B cell (primary cell): ENCODE measurements around the gene C1QL2. TPM values are rescaled to one million over a fixed set of nuclear protein-coding genes. Genes with fewer than 3 reads are reported as not detected.

Source experiments
- ATAC-seq: fragments of 200-7000 bp; cut with Tn5 transposase; one replicate; pipeline ENCODE4 v1.10.0; 2021; ENCODE audit warnings: low read depth, mild to moderate bottlenecking, moderate number of reproducible peaks, moderate library complexity
- CTCF ChIA-PET: fragments of 350-600 bp; sonication (Branson Sonifier 250); formaldehyde crosslinking; loops from one replicate; lab custom pipeline; 2021; ENCODE audit warnings: antibody characterized with exemption, inconsistent platforms; lab: Charles Lee
- POLR2A ChIA-PET: fragments of 350-600 bp; sonication (Branson Sonifier 250); formaldehyde crosslinking; loops from one replicate; lab custom pipeline; 2021; ENCODE audit warnings: antibody characterized with exemption; lab: Charles Lee
- DNase-seq: peaks from one replicate; pipeline ENCODE4 v3.0.0; 2013
- H2AFZ ChIP-seq: 2 replicates; pipeline ENCODE4 v1.6.1; 2012; ENCODE audit warnings: mild to moderate bottlenecking, low read depth, low read length; ENCODE audit not compliant: insufficient read depth, poor library complexity, severe bottlenecking
- H3K27ac ChIP-seq, 2 donors: 1 replicate in 1 of 2; 2 replicates in 1 of 2; pipeline ENCODE4 v1.5.1; 2012 to 2013; ENCODE audit warnings: low read length in 2 of 2, mild to moderate bottlenecking in 2 of 2, moderate library complexity in 1 of 2
- H3K27me3 ChIP-seq, 4 experiments: fragments of 200-600 bp in 1 of 4; sonication (generic) in 1 of 4; replicated peaks in 1 of 4; 1 replicate in 2 of 4; 2 replicates in 2 of 4; pipeline versions ENCODE4 v1.6.1 to v1.7.0; 2013 to 2016; ENCODE audit warnings: low read length in 3 of 4, mild to moderate bottlenecking in 2 of 4, mixed read lengths in 1 of 4, moderate library complexity in 1 of 4; ENCODE audit not compliant: insufficient read depth in 4 of 4, control insufficient read depth in 3 of 4; ENCODE audit errors: control extremely low read depth in 1 of 4
- H3K36me3 ChIP-seq, 2 experiments: replicated peaks in 1 of 2; 1 replicate in 1 of 2; 2 replicates in 1 of 2; pipeline versions ENCODE4 v1.6.1 to v1.7.1; 2013; ENCODE audit warnings: low read length in 1 of 2; ENCODE audit not compliant: insufficient read depth in 2 of 2, control insufficient read depth in 1 of 2; ENCODE audit errors: control extremely low read depth in 1 of 2, extremely low read depth in 1 of 2
- H3K4me1 ChIP-seq, 2 donors: fragments of 200-600 bp in 1 of 2; sonication (generic) in 1 of 2; 1 replicate in 1 of 2; 2 replicates in 1 of 2; pipeline versions ENCODE4 v1.5.1 to v1.6.1; 2013 to 2017; ENCODE audit warnings: low read length in 2 of 2; ENCODE audit not compliant: control insufficient read depth in 2 of 2, insufficient read depth in 2 of 2
- H3K4me2 ChIP-seq: replicated peaks from 2 replicates; pipeline ENCODE3; 2012; ENCODE audit warnings: mild to moderate bottlenecking, low read depth, low read length; ENCODE audit not compliant: poor library complexity, severe bottlenecking
- H3K4me3 ChIP-seq, 5 experiments: fragments of 200-600 bp in 1 of 5; sonication (generic) in 1 of 5; 1 replicate in 3 of 5; 2 replicates in 2 of 5; pipeline versions ENCODE4 v1.5.1 to v1.7.0; 2011 to 2016; ENCODE audit warnings: low read length in 4 of 5, mild to moderate bottlenecking in 4 of 5, low read depth in 2 of 5, control low read depth in 1 of 5, moderate library complexity in 1 of 5; ENCODE audit not compliant: insufficient read depth in 1 of 5; ENCODE audit errors: control extremely low read depth in 1 of 5, extremely low read depth in 1 of 5
- H3K79me2 ChIP-seq: fragments of 200-600 bp; sonication (generic); one replicate; pipeline ENCODE4 v1.6.0; 2016; ENCODE audit warnings: low read length; ENCODE audit not compliant: control insufficient read depth, insufficient read depth
- H3K9ac ChIP-seq: fragments of 200-600 bp; sonication (generic); 2 replicates; pipeline ENCODE4 v1.6.1; 2017; ENCODE audit warnings: mild to moderate bottlenecking, low read length, moderate library complexity
- H3K9me3 ChIP-seq, 3 donors: one replicate each; pipeline versions ENCODE4 v1.6.1 to v1.7.1; 2013; ENCODE audit warnings: low read length in 2 of 3; ENCODE audit not compliant: control insufficient read depth in 2 of 3, insufficient read depth in 1 of 3; ENCODE audit errors: control extremely low read depth in 1 of 3
- H4K20me1 ChIP-seq: 2 replicates; pipeline ENCODE4 v1.6.0; 2012; ENCODE audit warnings: mild to moderate bottlenecking, low read length; ENCODE audit not compliant: insufficient read depth, control insufficient read depth, poor library complexity, severe bottlenecking
- H3K27ac Mint-ChIP-seq: one replicate; pipeline ENCODE4 v1.8.0; 2021; ENCODE audit warnings: mixed read lengths
- H3K27me3 Mint-ChIP-seq: one replicate; pipeline ENCODE4 v1.8.0; 2021; ENCODE audit warnings: mixed read lengths
- H3K4me1 Mint-ChIP-seq: one replicate; pipeline ENCODE4 v1.8.0; 2021; ENCODE audit warnings: mixed read lengths
- H3K4me3 Mint-ChIP-seq: one replicate; pipeline ENCODE4 v1.8.0; 2021; ENCODE audit warnings: mixed read lengths
- H3K9me3 Mint-ChIP-seq: one replicate; pipeline ENCODE4 v1.8.0; 2022; ENCODE audit warnings: mixed read lengths; ENCODE audit not compliant: insufficient read depth
- CTCF ChIP-seq: fragments of 200-600 bp; IDR thresholded peaks from one replicate; pipeline ENCODE4 v1.8.0; 2022; ENCODE audit warnings: antibody characterized with exemption, mild to moderate bottlenecking
- EZH2 ChIP-seq: IDR thresholded peaks from 2 replicates; pipeline ENCODE4 v1.6.1; 2012; ENCODE audit warnings: borderline replicate concordance, low read depth, mild to moderate bottlenecking, moderate library complexity, low read length; ENCODE audit not compliant: insufficient read depth, poor library complexity, severe bottlenecking
- WGBS: methylation state at CpG from one replicate; pipeline ENCODE4 v1.1.5; 2013; ENCODE audit warnings: missing lambda C conversion rate; ENCODE audit not compliant: insufficient coverage; 5-methylcytosine and 5-hydroxymethylcytosine counted together
- intact Hi-C: fragments of 100-400 bp; cut with micrococcal nuclease; formaldehyde crosslinking; loops from one replicate; pipeline ENCODE4 v1.10.0; 2022
- polyA plus RNA-seq: library from polyadenylated mRNA; depleted of rRNA; stranded (reverse); fragments of >200 nt; gene quantifications from 2 replicates; pipeline ENCODE4 v1.2.3, GENCODE V29; 2012
- total RNA-seq, 2 donors: library from RNA; stranded (reverse); fragments of 120-200 nt in 1 of 2; gene quantifications; 1 replicate in 1 of 2; 2 replicates in 1 of 2; pipeline versions ENCODE4 v1.2.3 to v1.2.4, GENCODE V29; 2013 to 2022

Gene C1QL2
- total and polyA plus RNA-seq, 2 donors (not counting 1 experiment from before 2014, with no cell fraction given): not detected

GRCh38 chr2:119177838-119178190 lies 19.3 kb upstream of the C1QL2 start:
- WGBS: 70% methylated on average over 3 of the region's 4 CpGs
- Histone ChIP-seq H3K9me3 (no peaks in the 10 kb centered on the region), H2AFZ (no peak overlapping the region), H3K4me1 (no peaks in the 10 kb centered on the region), H4K20me1 (no peaks in the 10 kb centered on the region), H3K9ac (no peak overlapping the region), H3K36me3 (no peaks in the 10 kb centered on the region), H3K4me3 (no peak overlapping the region), H3K27me3 (no peaks in the 10 kb centered on the region), H3K27ac (no peak overlapping the region), H3K4me2 (no peak overlapping the region), H3K79me2 (no peaks in the 10 kb centered on the region)
- no peaks in the 10 kb centered on the region for H3K9me3 Mint-ChIP-seq
- ATAC-seq (no peak), DNase-seq (no peak)
- H3K27ac Mint-ChIP-seq: no peak overlapping the region
- intact Hi-C loops: no loop called here
- CTCF ChIA-PET: no interaction called here
- POLR2A ChIA-PET: no interaction called here
- no peak for TF ChIP-seq EZH2
- TF ChIP-seq CTCF: no peak
- no peaks in the 10 kb centered on the region for H3K4me1 Mint-ChIP-seq
- no peak overlapping the region for H3K4me3 Mint-ChIP-seq
- peaks cover 4% of the 10 kb centered on the region for H3K27me3 Mint-ChIP-seq

- WGBS: 91% methylated on average over 9 of the region's 12 CpGs
- Histone ChIP-seq H3K36me3 (no peaks in the 10 kb centered on the region), H3K4me3 (no peak overlapping the region), H3K27ac (no peak overlapping the region), H3K4me2 (no peak overlapping the region), H3K79me2 (no peaks in the 10 kb centered on the region), H3K27me3 (no peaks in the 10 kb centered on the region), H3K4me1 (no peaks in the 10 kb centered on the region), H4K20me1 (no peaks in the 10 kb centered on the region), H3K9me3 (no peaks in the 10 kb centered on the region), H2AFZ (no peak overlapping the region), H3K9ac (no peak overlapping the region)
- Mint-ChIP-seq H3K9me3 (no peaks in the 10 kb centered on the region), H3K4me3 (no peak overlapping the region), H3K27ac (no peak overlapping the region), H3K27me3 (peaks cover 4% of the 10 kb centered on the region), H3K4me1 (no peaks in the 10 kb centered on the region)
- POLR2A ChIA-PET: no interaction called here
- CTCF ChIA-PET: no interaction called here
- ATAC-seq (no peak), DNase-seq (no peak)
- intact Hi-C loops: no loop called here
- TF ChIP-seq CTCF: no peak
- TF ChIP-seq EZH2: no peak
These were observed 18.8 kb upstream of the C1QL2 start for GRCh38 chr2:119177171-119177837.
